ENCODE measurements around the gene COL13A1.

The COL13A1 gene

DNA sequence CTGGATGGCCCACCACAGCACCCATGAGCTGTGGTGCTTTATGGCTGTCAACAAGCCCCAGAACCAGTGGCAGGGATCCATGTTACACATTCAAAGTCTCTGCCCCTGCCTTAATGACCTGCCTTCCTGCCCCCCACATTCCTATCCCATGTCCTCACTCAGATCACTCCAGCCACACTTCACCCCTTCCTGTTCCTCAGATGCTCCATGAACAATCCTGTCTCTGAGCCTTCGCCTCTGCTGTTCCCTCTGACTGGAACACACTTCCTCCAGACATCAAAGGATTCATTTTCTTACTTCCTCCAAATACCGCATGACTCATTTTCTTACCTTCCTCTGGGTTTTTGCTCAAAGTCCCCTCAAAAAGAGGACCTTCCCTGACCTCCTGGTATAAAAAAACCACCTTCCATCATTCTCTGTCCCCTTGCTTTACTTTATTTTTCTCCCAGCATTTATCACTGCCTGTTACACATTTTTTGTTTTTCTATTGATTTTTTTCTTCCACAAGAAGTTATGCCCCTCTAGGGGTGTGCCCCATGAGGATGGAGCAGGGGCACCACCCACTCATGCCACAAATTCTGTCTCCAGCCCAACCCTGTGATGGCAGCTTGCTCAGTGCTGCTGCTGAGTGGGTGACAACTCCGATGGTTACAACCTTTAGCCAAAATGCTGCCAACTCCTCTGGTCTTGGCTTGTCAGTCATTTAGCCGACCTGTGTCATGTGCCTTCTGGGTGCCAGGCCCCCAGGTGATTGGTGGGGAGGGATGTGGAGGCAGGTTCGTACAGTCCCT is 18.2 kb downstream of the COL13A1 start:
- no peak for DNase-seq (ENCODE audit: low read depth)

DNA sequence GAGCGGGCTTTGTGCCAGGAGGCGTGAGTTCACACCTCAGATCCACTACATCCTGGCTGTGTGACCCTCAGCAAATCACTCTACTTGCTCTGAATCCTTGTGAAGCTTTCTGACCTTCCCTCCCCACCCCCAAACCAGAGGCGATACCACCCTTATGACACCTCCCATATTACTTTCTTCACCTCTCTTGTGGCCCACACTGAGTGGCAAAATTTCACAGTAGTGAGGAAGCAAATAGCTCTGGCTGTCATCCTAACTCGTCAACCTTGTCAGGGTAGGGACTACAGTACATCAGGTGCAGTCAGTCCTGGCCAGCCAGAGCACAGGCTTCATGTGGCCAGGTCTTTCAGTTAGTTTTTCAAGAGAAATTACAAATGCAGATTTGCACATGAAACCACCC is 19.1 kb downstream of the COL13A1 start:
- no peak for DNase-seq (ENCODE audit: low read depth)

DNA sequence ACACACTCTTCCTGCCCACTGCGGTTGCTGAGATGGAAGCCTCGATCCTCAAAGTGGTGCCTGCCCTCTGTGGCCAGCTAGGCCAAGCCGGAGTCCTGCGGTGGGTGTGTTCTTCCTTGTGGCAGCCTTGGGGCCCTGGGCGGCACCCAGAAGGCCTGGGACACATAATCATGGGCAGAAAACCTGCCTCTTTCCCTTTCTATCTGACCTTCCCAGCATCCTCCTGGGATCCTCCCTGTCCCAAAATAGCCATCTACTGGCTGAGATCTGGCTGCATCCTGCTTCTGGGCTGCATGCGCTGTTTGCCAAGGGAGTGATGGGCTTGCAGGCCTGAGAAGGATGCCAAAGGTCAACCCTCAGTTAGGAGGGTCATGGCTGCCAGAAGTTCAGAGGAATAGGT is 23.9 kb downstream of the COL13A1 start:
- DNase-seq (ENCODE audit: low read depth) = no peak

DNA sequence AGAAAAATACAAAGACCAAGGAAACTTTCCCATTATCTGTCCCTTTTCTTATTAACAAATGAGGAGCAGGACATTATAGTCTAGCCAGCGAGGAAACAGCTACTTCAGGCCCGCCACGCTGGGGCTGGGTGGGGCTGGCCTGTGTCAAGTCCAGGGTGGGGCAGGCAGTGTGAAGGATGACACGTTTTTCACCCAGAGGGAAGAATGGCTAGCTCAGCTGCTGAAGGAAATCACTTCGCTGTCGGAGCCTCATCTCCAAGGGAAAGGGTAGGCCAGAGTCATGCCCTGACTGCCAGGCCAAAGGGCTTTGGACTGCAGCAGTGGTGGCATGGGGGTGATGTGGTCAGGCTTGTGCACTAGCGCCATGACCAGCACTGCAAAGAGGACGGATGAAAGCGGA is 24.4 kb downstream of the COL13A1 start:
- DNase-seq (ENCODE audit: low read depth) = no peak

DNA sequence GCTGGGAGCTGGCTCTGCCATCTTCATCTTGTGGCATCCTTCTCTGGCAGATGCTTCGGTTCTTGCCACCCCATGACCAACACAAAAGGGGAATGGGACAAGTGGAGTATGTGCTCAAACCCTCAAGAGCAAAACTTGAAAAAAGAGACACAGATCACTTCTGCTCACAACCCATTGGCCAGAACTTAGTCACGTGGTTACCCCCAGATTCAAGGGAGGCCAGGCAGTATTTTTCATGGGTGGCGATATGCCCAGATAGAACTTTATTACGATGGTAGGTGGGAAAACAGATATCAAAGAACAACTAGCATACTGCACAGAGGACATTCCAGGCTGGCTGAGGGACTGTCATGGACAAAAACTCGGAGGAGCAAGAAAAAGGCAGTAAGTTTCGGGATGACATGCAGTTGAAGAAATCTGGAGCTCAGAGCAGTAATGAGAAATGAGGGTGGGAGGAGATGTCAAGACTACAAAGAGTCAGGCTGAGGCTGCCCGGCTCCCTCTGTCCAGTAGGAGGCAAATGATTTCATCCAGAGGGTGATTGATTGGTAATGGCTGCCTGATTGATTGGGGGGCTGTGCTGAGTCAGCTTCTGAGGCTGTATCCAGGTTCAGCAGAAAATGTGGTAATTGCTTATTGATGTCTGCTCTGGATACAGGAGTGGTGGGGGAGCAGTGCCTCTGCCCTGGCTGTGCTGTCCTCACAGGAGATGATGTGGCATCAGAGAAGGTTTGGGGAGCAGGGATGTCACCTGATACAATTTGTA is 25.3 kb downstream of the COL13A1 start:
- DNase-seq (ENCODE audit: low read depth) = no peak

DNA sequence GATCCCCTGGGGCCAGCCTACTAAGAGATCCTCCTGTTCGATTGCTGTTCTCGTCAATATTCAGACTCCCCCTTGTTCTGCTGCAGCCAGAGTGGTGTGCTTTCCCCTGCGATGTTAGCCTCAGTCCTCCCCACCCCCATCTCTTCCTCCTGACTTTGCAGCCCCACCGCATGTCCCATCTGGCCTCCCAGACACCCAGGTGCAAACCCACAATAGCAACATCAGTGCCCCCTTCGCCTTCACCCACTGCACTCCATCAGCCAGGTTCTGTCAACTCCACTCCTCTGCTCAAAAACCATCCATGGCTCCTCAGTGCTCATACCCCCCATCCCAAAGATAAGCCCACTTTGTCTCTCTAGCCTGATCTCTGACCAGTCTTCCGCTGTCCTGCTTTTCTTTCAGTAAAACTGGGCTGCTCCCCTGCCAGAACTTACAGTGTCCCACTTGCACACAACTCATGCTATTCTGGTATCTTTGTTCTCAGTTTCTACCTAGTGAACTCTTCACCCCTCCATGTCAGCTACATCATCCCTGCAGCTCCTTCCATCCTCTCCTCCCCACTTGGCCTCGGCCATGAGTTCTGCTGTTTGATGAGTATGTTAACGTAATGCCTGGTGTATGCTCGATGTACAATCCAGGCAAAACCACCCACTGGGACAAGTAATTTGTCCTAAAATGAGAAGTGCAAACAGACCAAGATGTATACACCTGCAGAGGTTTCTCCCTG is 26.6 kb downstream of the COL13A1 start:
- DNase-seq (ENCODE audit: low read depth) = no peak

DNA sequence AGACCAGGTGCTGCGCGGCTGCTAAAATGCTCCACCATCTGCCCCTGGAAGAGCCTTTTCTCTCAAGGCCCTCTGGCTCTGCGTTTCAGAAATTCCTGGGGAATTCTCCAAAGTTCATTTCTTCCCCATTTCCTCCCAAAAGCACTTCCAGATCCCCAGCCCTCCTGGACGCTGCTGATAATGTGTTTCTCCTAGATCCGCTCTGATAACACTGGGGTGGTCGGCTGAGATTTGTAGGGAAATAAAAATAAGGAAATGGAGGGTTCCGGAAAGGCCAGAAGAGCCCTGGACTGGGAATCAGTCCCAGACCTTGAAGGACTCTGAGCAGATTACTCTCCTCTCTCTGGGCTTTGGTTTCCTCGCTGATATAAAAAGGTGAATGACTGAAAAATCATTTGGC is 28.1 kb downstream of the COL13A1 start:
- no peak for DNase-seq (ENCODE audit: low read depth)

DNA sequence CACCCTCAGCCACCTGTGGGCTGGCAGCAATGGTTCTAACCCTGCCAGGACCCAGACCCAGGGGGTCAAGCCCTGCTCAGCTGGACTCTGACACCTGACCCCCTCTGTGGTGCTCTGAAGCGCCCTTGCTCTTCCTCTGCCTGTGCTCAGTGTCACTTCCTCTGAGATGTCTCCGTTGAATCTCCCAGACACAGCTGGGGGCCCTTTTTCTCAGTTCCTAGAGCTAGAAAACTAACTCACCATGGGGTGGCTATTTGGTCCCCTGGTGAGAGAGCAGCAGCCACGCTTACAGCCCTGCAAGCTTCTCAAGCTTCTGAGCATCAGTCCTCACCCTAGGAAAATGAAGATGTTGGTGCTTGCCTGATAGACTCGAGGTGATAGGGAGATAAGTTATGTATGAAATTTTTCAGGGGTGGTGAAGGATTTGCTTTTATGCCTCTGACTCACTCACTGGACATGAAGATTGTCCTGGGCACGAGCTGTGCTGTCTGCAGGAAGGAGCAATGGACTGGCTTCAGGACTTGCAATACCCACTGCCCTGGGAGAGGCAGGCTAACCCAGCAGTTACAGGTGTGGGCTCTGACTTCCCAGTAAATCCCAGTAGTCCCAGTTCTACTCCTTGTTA is 29.6 kb downstream of the COL13A1 start:
- DNase-seq (ENCODE audit: low read depth) = no peak

DNA sequence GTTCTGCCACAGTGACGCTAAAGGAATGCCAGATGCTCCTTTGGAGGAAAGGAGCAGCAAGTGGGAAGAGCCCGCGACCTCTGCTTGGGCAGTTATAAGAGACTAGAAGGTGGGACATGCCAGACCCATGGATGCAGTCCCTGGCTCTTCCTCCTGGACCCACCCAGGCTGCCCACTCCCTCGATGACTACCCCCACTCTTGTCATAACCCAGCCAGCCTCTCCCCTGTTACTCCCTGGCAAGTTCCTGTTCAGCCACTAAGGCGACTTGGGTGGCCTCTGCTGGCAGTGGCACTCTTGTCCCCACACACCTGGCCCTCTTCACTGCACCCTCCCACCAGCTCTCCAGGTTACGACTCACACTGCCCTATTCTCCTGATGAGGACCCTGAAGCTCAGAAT is 33.5 kb downstream of the COL13A1 start:
- DNase-seq (ENCODE audit: low read depth) = no peak

DNA sequence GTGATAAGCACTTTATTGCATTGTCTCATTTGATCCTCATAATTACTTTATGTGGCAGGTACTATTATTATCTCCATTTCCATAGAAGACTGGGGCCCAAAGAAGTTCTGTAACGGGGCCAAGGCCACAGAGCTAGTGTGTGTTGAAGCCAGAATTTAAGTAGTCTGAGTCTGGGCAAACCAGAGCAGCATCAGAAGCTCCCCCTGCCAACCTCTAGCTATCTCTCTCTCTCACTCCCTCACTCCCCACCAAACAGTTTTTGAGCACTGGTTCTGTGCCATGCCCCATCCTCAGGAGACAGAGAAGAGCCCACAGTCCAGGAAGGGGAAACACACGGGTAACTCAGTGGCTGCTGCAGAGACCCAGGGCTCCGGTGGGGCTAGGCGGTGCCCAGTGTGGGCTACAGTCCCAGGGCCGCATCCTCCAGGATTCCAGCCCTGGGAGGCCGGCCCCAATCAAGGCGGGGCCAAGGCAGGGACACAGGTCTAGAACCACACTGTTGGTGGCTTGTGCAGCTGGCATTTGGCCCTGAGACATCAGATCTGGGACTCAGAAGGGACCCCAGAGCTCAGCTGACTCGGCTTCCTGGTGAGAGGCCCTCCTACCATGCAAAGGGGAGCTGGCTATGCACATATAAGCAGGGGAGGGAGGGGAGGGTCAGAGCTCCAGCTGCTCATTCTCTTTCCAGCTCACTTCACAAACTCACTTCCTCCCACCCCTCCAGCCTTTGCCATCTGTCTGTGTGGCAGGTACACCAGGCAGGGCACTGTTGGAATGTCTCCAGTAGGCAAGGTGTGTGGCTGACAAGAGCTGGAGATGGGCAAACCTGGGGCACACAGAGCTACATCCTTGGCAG is 34.4 kb downstream of the COL13A1 start:
- DNase-seq (ENCODE audit: low read depth) = no peak

DNA sequence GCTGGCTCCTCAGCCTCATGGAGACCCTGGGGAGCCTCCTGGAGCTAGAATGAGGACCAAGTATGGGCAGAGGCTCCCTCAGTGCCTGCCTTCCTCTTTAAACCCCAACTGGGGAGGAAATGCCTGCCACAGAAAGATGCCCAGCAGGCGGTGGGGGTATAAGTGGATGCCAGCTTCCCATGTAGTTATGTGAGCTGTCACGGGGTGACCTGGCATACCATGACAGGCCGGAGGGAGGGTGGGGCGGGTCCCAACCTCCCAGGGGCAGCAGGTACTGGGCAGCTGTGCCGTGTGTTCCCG is 35.0 kb downstream of the COL13A1 start:
- no peak for DNase-seq (ENCODE audit: low read depth)

DNA sequence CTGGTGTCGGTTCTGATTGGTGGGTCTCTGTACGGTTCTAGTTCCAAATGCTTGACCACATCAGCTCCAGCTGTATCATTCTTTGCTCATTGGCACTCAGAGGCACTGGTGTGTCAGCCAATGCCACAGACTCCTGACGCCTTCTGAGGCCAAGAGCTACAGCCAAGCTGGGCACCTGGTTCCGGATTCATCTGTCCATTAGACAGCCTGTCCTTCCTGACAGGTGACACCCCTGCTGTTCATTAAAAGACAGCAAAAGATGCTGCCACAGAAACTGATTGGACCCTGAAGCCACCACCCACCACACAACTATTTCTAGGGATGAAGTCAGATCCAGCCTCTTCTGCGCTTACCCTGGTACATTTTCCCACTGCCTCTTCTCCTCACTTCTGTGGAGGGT is 35.6 kb downstream of the COL13A1 start:
- DNase-seq (ENCODE audit: low read depth) = no peak

DNA sequence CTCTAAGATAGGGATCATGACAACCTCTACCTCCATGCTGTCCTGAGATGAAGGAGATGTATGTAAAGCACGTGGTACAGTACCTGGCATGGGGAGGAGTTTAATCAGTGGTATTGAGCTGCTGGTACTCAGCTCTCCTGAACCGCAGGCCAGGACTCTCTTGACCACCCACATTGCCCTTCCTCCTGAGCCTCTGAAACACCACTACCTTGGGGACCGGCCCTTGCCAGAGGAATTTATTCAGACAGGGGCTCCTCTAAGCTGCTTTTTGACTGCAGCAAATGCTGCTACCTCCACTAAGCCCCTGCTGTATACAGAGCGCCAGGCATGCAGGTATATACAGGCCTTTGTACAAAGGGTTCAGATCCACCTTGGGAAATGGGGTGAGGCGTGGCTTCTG is 36.7 kb downstream of the COL13A1 start:
- no peak for DNase-seq (ENCODE audit: low read depth)

DNA sequence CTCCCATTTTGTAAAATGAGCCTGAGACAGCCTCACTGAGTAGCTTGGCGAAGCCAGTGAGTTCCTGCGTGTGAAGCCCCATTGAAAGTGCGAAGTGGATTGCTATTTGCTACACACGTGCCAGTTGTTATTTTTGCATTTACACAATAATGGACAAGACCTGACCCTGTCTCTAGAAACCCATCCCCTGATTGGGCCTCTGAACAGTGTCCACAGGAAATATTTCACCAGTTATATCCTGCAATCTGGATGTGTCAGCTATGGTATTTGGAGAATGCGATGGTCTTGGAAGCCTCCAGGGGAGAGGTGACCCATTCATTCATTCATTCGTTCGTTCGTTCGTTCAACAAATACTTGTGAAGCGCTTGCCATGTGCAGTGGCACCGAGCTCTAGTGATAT is 37.1 kb downstream of the COL13A1 start:
- no peak for DNase-seq (ENCODE audit: low read depth)

DNA sequence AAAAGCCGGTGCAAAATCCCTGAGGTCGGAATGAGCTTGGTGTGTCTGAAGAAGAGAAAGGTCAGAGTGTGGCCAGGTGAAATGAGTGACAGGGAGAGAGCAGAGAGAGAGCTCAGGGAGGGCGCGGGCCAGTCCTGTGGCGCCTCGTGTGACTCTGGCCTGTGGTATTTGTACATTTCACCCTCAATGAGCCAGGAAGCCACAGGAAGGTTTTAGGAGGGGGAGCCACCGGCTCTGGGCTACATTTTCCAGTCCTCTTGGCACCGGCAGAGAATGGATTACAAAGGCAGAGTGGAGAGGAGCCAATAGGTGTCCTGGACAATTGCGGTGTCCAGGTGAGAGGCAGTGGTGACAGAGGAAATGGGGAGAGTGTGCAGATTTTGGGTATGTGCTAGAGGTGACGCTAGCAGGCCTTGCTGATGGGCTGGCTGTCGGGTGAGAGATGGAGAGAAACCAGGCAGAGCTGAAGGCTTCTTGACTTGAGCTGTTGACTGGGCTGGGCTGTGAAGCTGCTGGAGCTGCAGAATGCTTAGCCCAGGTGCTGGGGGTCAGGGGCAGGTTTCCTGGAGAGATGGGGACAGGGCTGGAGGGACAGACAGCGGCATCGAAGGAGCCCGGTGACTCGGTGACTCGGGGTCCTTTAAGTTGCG is 38.1 kb downstream of the COL13A1 start:
- DNase-seq (ENCODE audit: low read depth) = no peak

DNA sequence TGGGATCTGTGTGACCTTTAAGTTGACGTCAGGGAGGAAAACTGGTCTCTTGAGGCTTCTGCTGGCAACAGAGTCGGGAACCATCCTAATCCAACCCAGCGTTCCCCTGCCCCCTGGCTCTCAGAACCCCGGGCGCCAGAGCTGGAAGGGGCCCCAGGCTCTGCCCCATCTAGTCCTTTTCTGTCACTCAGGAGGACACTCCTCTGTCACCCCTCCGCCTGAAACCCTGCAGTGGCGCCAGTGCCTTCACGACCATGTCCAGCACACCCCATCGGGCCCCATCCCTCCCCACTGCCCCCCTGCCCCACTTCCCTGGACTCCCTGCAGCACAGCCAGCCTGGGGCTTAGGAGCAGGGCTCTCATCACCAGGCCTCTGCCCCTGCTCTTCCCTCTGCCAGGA is 39.1 kb downstream of the COL13A1 start:
- DNase-seq (ENCODE audit: low read depth) = no peak

DNA sequence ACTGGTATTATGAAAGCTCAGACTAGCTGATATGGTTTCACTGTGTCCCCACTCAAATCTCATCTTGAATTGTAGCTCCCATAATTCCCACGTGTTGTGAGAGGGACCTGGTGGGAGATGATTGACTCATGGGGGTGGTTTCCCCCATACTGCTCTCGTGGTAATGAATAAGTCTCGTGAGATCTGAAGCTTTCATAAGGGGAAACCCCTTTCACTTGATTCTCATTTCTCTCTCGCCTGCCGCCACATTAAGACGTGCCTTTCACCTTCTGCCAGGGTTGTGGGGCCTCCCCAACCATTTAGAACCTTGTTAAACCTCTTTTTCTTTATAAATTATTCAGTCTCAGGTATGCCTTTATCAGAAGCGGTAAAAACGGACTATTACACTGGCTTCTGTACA is 40.3 kb downstream of the COL13A1 start:
- no peak for DNase-seq (ENCODE audit: low read depth)

DNA sequence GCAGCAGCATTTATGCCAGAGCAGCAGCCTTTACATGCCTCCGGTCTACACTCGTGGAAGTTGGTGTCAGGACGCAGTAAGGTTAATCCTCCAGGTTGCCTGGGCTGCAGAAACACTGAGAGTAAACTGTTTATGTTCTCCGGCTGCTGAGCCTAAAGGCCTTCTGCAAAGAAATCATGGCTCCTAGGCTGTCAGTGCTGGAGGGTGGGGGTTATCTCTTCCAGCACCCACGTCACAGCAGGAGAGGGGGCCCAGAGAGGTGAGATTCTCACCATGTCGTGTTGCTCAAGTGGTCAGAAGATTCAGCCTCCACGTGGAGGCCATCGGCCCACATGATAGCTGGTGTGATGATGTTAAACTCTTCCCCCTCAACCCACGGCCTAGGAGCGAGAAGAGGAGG is 41.2 kb downstream of the COL13A1 start:
- DNase-seq (ENCODE audit: low read depth) = no peak

DNA sequence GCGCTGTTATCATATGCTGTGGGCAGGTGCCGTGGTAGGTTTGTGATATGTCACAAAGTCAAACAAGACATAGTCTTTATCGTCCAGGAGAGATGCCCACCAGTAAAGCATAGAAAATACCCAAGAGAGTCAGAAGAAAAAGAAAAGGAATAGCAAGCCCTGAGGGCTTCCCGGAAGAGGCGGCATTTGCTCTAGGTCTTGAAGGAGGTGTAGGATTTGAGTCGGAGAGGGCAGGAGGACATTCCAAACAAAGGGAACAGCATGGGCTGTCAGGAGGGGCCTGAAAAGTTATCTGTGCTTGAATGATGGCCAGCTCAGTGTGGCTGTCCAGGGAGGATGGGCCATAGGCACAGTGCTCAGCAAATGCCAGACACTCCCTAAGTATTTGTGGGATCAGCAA is 42.2 kb downstream of the COL13A1 start:
- no peak for DNase-seq (ENCODE audit: low read depth)

DNA sequence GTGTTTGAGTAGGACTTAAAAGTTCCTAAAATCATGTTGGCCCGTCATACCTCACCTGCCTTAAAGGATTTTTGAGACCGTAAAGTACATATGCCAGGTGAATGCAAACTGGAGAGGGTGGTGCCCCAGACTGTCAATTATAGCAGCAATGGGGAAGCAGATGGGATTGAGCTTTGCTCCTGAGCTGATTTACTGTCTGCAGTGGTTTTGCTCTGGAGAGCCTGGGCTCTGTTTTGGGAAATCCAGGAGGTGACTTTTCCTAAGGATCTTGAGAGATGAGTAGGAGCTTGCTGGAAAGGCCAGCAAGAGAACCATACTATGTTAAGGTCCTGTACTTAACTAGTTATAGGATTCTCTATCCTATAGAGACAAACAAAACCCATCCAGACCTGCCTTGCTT is 43.0 kb downstream of the COL13A1 start:
- no peak for DNase-seq (ENCODE audit: low read depth)

DNA sequence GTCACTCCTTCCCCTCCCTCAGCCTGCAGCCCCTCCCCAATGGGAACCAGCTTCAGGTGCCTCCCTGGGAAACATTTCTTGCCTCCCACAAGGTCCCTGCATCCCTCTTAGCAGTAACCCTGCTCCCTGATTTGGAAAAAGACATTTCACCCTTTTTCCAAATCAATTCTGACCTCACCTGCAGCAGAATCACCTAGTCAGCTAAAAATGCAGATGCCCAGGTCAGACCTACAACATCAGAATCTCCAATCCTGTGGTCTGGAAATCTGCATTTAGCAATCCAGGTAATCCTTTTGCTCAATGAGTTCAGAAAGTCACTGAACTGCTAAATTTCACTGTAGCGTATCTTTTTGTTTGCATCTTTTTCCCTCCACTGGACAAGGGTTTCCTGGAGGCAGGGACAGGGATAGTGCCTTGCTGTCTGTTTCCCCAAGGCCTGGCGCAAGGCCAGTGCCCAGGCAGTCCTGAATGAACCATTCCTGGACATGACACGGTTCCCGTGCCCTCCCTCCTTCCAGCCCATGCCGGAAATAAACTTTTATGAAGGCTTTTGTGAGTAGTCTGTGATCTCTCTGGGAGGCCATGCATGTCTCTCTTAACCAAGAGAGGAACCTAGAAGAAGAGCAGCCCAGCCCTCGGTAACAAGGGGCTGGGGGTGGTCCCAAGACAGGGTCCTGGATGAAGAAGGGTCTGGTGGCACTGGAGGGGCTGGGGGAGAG is 44.0 kb downstream of the COL13A1 start:
- DNase-seq (ENCODE audit: low read depth) = no peak
